ENCODE results near the gene EPAS1.

DNA sequence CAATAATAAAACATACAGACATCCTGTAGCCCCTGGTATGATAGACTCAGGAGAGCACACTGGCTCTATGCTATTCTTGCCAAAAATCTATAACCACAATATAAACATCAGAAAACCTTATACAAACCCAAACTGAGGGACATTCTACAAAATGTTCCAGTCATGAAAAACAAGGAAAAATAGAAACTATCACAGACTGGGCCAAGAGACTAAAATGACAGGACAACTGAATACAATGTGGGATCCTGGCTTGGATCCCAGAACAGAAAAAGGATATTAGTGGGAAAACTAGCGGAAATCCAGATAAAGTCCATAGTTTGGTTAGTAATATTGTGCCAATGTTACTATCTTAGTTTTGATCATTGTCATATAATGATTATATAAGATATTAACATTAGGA is 29.6 kb upstream of the EPAS1 start:
- TF ChIP-seq, protein P1, sequence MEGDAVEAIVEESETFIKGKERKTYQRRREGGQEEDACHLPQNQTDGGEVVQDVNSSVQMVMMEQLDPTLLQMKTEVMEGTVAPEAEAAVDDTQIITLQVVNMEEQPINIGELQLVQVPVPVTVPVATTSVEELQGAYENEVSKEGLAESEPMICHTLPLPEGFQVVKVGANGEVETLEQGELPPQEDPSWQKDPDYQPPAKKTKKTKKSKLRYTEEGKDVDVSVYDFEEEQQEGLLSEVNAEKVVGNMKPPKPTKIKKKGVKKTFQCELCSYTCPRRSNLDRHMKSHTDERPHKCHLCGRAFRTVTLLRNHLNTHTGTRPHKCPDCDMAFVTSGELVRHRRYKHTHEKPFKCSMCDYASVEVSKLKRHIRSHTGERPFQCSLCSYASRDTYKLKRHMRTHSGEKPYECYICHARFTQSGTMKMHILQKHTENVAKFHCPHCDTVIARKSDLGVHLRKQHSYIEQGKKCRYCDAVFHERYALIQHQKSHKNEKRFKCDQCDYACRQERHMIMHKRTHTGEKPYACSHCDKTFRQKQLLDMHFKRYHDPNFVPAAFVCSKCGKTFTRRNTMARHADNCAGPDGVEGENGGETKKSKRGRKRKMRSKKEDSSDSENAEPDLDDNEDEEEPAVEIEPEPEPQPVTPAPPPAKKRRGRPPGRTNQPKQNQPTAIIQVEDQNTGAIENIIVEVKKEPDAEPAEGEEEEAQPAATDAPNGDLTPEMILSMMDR (IDR thresholded peaks at IDR 0.05): no peak
- no peak for TF ChIP-seq POLR2A (IDR thresholded peaks at IDR 0.05)

Data from heart left ventricle (tissue), 13 donors.